Keratinocyte (primary cell): ENCODE measurements around the gene STX7.

Experiments
- CTCF ChIP-seq, 3 experiments: IDR thresholded peaks in 1 of 3; conservative IDR thresholded peaks in 1 of 3; optimal IDR thresholded peaks in 1 of 3; 2 replicates in 2 of 3; 3 replicates in 1 of 3; pipeline versions ENCODE3 to v1.5.1; 2011; ENCODE audit warnings: low read length in 3 of 3, mild to moderate bottlenecking in 3 of 3, moderate library complexity in 2 of 3, control low read depth in 1 of 3, inconsistent platforms in 1 of 3; ENCODE audit not compliant: insufficient read depth in 2 of 3; ENCODE audit errors: extremely low read depth in 1 of 3
- EZH2 ChIP-seq: IDR thresholded peaks from one replicate; pipeline ENCODE4 v1.6.1; 2012; ENCODE audit warnings: inconsistent platforms, mild to moderate bottlenecking, low read length, moderate library complexity

GRCh38 chr6:132479131-132479530 lies 33.8 kb downstream of the STX7 start:
- TF ChIP-seq CTCF (optimal IDR thresholded peaks at IDR 0.05 in 1 of 3, IDR thresholded peaks at IDR 0.05 in 1 of 3, conservative IDR thresholded peaks at IDR 0.05 in 1 of 3; ENCODE audit: extremely low read depth in 1 of 3, insufficient read depth in 2 of 3, low read length in 3 of 3), result no peak
- no peak for TF ChIP-seq EZH2
